ENCODE data around the gene UFSP2.

UFSP2 gene

DNA sequence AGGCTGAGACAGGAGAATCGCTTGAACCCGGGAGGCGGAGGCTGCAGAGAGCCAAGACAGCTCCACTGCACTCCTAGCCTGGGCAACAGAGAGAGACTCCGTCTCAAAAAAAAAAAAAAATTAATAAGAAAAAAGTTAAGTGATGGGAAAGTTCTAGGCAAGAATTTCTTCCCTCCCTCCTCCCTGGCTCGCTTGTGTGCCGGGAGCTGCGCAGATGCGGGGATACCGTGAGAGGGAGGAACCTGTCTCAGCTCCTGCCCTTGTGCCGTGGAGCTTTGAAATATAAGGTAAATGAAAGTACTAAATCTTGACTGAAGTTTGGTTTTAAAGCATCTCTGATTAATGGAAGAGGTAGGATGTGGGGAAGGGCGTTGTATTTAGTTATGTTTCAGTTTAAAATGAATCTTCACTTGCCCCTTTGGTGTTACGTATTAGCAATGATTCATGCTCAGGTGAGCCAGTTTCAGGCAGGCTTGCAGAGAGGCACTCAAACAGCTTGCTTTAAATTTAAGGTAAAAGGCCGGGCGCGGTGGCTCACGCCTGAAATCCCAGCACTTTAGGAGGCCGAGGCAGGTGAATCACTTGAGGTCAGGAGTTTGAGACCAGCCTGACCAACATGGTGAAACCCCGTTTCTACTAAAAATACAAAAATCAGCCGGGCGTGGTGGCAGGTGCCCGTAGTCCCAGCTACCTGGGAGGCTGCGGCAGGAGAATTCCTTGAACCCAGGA is 1.4 kb upstream of the UFSP2 start:
- no peak for DNase-seq (ENCODE audit: low spot score)

DNA sequence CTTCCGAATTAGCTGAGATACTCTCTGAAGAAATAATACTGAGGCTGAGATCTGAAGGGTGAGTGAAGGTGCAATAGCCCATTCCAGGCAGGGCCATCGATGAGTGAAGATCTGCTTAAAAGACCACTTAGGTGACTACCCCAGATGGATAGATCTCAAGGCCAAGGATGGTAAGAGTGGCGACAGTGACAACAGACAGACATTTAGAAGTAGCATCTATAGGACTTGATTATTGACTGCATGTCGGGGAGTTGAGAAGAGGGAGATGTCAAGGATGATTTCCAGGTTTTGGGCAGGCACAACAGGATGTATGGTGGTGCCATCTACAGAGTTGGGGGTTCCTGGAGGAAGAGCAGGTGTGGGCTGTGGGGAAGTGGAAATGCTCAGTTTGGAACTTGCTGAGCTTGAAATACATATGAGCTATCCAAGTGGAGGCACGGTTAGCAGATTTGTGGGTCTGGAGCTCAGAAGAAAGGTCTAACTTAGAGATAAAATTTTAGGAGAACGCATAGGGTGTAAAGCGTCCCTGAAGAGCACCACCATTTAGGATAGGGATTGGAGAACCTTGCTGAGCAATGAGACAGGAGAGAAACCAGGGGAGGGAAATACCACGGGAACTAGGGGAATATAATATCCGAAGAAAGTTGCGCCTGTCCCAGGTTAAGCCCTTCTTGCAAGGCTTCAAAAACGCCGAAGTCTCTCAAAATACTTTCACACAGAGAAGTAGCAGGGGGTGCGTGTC is 688 bp downstream of the UFSP2 start:
- peak; percentile 4 for DNase-seq (ENCODE audit: low spot score)

DNA sequence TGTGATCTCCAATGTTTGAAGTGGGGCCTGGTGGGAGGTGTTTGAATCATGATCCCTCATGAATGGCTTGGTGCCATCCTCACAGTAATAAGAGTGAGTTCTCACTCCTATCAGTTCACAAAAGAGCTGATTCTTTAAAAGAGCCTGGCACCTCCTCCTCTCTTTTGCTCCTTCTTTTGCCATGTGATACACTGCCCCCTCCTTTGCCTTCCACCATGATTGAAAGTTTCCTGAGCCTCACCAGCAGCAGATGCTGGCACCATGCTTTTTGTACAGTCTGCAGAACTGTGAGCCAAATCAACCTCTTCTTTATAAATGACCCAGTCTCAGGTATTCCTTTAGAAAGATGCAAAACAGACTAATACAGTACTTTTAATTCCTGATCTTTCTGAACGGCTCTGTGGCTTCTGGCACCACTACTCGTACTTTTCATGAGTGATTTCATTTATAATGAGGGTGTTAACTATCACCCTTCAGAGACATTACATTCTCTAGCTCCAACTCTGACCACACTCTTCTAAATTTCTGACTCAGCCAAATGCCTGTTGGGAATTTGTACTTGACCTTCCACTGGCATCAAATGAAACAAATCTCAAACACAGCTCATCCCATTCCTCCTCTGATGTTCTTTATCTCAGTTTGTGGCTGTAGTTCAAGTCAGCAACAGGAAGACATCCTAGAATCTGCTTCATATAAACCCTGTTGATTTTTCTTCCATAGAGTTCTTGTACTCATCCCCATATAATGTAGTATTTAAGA is 4.2 kb downstream of the UFSP2 start:
- DNase-seq (ENCODE audit: low spot score) = no peak

DNA sequence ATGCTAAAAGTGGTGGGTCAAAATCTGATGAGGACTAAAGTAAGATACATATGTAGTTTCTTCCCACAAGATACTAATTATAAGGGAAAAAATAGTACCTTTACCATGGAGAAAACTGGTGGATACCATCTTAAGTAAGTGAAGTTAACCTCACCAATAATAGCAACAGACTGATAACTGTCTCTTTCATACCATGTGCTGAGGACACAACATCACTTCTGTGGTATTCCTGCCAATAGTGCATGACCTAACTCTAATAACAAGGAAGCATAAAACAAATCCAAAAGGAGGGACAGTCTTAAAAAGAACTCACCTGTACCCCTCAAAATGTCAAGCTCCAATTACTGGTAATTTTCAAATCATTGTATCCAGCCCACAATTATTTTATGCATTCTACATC is 8.8 kb downstream of the UFSP2 start:
- no peak for DNase-seq (ENCODE audit: low spot score)

DNA sequence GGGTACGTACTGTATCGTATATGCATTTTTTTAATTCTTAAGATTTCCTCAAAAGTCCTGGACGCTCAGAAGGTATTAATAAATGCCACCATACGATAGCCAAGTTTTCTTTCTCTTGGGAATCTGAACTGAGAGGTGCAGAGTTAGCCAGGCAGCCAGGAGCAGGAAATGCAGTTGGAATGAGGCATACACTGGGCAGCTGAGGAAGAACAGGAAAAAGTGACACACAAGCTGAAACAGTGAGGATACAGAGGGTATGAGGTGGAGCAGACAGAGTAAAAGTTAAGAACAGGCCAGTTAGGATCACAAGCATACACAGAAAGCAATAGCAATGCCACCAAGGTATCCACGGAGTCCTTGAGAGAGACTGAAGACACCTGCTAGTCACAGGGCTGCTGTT is 13.4 kb downstream of the UFSP2 start:
- no peak for DNase-seq (ENCODE audit: low spot score)

DNA sequence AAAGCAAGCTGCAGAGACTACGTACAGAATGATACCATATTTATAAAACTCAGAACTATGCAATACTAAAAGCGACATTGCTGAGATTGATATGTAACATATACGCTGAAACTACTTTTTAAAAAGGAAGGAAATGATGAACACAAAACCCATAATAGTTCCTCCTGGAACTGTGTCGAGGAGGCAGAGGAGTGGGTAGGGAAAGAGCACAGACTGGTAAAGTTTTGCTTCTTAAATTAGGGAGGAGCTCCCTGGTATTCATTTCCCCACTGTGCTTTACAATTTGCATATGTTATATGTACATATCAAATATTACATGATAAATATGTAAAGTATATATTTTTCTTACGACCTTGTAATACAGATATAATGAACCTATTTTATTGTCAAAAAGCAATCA is 13.9 kb downstream of the UFSP2 start:
- DNase-seq (ENCODE audit: low spot score) = no peak

DNA sequence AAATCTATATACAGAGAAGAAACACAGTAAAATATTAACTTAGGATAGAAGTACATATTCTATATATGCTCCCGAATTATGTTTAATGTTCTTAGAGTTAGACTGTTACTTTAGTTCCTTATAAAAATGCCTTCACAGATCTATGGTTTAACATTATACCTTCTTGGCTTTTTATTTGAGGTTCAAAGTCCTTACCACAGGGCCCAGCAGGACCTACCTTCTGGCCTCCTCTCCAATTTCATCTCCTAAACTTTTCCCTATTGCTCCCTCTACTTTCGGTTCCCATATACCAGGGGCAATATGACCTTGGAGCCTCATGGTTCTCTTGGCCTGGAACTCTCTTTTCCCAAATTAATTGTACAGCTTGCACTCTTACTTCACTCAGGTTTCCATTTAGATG is 17.3 kb downstream of the UFSP2 start:
- no peak for DNase-seq (ENCODE audit: low spot score)

DNA sequence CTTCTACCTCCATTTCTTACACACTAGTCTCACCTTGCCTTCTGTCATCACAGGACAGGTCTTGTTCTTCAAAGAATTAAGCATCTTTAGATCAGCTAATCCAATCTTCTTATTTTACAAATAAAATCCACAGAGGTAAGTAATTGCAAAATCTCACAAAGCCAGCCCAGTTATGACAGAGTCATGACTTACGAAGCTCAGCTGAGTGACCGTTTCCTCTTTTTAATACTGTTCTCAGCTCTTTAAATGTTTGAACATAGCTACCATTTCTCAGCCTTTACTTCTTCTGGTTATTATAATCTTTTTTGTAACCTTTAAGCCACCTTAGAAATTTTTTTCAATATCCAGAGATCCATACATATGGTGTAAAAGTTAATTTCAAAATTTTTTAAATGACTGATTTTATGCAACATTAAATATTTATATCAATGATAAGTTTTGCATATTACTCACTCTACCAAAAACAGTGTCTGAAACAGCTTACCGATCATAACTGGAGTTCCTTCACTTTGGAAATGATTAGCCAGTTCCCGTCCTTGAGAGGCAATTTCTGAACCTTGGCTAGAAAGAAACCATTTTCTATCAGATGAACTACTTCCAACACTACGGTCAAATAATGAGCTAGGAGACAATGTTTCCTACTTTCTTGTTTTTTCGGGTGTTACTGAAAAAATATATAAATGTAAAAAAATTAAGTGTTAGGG is 20.3 kb downstream of the UFSP2 start:
- no peak for DNase-seq (ENCODE audit: low spot score)

DNA sequence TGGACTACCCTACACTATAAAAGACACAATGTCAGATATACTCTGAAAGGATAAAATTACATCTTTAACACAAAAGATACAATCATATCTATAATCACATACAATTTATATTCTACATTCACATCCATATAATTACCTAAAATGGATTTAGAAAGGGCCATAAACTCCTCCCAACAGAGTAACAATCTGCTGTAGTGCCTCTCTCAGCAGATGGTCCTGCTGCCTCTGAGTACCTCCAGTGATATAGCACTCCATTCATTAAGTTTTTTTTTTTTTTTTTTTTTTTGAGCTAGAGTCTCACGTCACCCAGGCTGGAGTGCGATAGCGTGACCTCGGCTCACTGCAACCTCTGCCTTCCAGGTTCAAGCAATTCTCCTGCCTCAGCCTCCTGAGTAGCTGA is 21.7 kb downstream of the UFSP2 start:
- DNase-seq (ENCODE audit: low spot score) = no peak

DNA sequence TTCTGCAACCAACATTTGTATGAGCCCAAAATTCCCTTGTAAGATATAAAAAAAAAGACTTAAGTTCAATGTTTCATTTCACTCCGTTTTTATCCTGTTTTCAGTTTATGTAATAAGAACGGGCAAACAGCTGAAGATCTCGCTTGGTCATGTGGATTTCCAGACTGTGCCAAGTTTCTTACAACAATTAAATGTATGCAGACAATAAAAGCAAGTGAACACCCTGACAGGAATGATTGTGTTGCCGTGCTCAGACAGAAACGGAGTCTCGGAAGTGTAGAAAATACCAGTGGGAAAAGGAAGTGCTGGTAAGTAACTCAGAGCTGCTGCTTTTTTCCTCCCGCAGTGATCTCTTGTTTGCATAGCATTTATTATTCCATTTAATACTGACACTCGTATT is 26.3 kb downstream of the UFSP2 start:
- DNase-seq (ENCODE audit: low spot score) = no peak

DNA sequence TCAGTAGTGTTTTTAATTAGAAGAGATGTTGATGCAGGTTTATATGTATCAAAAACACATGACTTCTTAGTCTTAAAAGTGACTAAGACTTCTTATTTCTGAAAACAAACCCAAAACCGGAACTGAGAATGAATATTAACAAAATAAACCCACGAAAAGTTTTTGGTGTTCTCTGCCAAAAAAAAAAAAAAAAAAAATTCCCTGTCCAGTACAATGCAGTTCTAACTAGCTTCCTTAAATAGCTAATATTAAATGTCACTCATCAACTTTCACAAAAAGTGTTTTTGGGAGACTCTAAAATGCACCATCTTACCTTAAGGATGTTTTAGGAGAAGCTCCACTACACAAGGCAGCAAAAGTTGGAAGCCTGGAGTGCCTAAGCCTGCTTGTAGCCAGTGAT is 27.1 kb downstream of the UFSP2 start:
- DNase-seq (ENCODE audit: low spot score) = no peak

DNA sequence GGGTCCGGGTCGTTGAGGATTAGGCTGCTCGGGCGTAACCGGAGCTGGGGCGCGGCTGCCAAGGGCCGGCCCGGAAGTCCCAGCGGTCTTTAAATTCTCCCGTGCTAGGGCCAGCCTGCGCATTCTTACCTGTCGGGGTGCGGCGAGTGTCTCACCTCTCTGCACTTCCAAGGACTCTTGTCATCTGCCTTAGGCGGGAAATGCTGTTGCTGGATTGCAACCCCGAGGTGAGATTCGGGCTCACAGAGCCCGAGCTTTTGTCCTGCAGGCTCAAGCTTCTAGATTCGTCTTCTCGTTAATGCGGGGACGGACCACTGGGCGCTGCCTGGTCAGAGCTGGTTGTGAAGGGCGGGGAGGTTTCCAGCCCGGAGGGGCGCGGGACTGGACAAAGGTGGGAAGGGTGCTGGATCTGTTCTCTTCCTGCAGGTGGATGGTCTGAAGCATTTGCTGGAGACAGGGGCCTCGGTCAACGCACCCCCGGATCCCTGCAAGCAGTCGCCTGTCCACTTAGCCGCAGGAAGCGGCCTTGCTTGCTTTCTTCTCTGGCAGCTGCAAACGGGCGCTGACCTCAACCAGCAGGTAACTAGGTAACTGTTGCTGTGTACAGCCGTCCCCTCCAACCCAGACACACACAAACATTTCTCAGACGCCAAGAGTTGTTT is 28.9 kb downstream of the UFSP2 start, which contains the start of gene ANKRD37:
Gene ANKRD37 (plus strand): TSS at position 118 of the 662 bp plus-strand sequence. CDS start 83 bp downstream, at position 201.
- no peak for DNase-seq (ENCODE audit: low spot score)

DNA sequence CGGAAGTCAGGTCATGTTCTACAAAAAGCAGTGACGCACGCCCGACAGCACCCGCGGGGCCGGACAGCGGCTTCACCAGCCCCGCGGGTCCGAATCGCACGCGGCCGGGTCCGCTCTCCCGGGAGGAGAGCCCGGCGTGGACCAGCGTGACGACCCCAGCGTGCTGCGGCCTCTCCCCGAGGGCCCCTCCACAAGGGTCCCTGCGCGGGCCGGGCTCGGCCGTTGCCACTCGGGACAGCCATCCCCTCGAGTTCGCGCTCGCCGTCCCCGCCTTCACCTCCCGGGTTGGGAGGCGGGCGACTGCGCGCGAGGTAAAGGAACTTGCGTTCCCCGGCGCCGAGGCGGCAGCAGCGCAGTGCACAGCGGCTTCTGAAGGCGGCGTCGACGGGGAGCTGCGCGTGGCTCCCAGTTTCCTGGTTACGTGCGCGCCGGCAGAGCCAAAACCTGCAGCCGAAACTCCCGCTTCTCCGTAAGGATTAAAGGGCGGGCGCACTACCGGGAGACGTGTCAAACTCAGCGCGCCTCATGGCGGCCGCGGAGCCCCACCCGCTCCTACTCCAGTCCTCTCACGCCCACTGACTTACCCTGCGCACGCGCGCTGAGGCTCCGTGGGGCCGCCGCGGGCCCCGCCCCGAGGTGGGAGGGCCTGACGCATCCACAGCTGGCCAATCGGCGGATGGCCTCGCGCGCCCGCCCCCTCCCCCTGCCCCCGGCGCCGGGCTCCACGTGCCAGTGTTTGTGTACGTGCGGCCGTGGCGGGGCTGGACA is 29.6 kb downstream of the UFSP2 start:
- DNase-seq (ENCODE audit: low spot score) = peak; percentile 95

DNA sequence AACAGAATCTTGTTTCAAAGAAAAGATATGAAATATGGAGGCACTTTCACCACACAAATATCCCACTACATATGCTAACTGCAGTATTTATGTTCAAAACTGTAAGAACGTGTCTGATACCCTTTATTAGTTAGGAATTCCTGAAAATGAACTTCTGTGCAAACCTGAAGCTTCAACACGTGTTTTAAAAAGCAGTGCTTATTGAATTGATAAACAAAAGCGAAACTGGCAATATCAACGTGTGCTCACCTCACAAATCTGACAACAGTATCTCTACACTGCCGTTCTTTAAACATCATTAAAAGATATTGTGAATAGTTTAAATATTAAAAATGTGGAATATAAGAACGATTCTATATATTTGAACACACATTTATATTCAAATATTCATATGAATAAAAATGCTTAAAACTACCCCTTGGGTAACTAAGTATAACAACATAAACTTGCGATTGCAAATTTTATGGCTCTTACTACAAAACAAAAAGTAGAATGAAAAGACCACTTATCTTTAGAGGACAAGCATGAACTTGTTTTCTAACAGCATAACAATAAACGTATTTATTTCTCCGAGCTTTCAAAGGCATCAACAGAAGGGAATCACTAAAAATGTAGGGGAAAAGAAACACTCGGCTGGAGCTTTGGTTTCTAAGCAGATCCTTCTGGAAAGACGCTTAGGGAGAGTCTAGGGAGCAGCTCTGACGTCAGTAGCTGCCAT is 30.4 kb downstream of the UFSP2 start, which contains the start of gene LRP2BP:
Gene LRP2BP (minus strand): TSS at position 687 of the 718 bp plus-strand sequence. CDS start 17,738 bp downstream, outside the sequence.
- no peak for DNase-seq (ENCODE audit: low spot score)

DNA sequence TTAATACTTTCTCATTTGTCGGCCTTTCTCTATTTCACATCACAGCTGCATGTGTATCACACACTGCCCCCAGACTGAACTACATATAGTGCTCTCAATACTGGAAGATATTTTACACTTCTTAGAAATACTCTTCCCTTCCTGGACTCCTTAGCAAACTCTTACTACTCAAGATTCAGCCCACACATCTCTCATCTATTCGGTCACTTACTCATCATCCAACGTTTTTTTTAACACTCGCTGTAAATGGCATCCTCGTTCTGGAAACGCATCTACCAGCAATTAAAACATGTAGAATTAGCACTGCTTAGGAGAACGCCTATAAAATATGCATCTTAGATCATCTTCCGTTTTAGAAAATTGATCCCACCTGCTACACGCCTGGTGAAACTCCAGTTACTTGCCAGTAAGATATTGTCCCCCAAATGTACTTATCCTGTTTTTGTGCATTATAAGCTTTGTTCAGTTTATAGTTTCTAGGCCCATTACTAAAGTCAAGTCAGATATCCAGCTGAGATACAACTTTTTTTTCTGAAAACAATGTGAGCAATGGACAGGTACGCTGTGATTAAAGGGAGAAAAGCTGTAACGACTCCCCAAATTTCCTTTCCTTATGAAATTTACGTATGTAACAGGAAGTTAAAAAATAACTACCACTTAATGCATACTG is 31.1 kb downstream of the UFSP2 start:
- no peak for DNase-seq (ENCODE audit: low spot score)

DNA sequence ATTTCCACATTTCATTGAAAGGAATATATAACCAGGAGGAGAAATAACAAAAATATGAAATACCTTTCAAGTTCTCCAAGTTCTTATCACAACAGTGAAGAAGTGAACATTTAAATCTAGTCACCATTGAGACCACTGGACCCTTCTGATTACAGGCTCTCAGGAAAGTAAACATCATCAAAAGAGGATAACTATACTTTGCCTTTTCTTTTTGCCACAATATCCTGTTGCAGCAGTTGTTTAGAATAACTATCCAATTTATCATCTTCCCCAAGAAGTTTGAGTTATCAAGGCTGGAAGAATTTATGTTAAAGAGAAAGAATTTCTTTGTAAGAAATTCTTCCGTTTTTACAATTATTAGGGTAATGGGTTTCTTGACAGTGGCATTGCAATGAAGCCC is 33.6 kb downstream of the UFSP2 start:
- DNase-seq (ENCODE audit: low spot score) = no peak

DNA sequence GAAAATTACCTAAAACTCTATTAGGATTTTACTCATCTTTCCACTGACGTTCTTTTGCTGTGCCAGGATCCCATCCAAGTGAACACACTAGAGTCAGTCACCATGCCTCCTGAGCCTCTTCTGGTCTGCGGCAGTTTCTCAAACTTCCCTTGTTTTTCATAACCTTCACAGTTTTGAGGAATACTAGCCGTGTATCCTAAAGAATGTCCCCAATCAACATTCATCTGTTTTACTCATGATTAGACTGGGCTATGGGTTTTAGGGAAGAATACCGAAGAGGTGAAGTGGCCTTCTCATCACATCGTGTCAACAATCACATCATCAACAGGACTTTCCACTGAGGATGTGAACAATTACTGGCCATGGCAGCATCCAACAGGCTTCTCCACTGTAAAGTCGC is 34.8 kb downstream of the UFSP2 start:
- DNase-seq (ENCODE audit: low spot score) = no peak

DNA sequence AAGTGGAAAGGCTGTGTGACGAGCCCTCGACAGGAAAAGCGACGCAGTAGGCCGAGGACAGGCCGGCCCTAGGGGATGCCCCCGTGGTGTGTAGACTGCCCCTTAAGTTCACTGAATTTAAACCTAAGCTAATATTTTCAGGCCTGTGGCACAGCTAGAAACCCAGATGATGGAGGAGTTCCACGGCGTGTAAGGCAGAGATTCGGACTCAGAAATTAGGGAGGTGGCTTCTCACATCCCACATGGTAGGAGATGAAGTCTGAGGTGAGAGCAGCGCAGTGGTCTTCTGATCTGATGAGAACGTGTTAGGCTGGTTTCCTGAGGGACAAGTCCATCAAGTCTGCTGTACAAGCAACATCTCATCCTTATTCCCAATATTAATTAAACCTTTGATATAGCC is 37.8 kb downstream of the UFSP2 start:
- no peak for DNase-seq (ENCODE audit: low spot score)

DNA sequence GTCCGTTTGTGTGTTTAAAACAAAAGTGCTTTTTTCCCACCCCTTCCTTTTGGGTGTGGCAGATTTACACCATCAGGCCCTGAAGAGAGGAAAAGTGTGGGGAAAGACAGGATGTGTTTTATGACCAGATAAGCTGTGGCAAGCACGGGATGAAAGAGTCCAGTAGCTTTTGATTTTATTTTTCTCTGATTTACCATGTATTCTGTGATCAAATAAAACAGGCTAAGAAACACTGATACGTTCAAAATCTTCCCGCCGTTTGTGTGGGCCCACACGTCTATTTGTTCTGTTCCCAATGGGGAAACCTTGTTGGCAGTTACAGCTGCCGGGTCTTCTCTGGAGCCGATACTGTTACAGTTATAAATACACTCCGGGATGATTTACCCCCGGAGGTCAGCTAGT is 40.8 kb downstream of the UFSP2 start:
- no peak for DNase-seq (ENCODE audit: low spot score)

All from SK-N-DZ (cell line).